Stimulated activated CD8-positive, alpha-beta memory T cell treated with anti-CD3 and anti-CD28 coated beads, Interleukin-4, amount 100 ng/mL, for 48 hours (primary cell): ENCODE results near the gene ERC1.
"Not testable (repeated sequence)": the region's sequence is repeated elsewhere in the genome, so short reads cannot be mapped to it uniquely, and the experiment has no call there.

Experiments used
- DNase-seq: peaks from one replicate; pipeline ENCODE4 v3.0.0-alpha.2; 2020

ERC1 gene

GRCh38 chr12:1300460-1300859 lies 309.4 kb downstream of the ERC1 start:
- DNase-seq = no peak

- no peak for DNase-seq
Measured at GRCh38 chr12:1302201-1302870, 311.3 kb downstream of the ERC1 start.

- no peak for DNase-seq
Measured at GRCh38 chr12:1305063-1305434, 314.0 kb downstream of the ERC1 start.

GRCh38 chr12:1305791-1306500 lies 314.9 kb downstream of the ERC1 start:
- no peak for DNase-seq

GRCh38 chr12:1306817-1307216 lies 315.8 kb downstream of the ERC1 start:
- DNase-seq = no peak

- DNase-seq = no peak
Measured at GRCh38 chr12:1307796-1308195, 316.8 kb downstream of the ERC1 start.

GRCh38 chr12:1309613-1310012 lies 318.6 kb downstream of the ERC1 start:
- DNase-seq = no peak

- no peak for DNase-seq
Measured at GRCh38 chr12:1310653-1311052, 319.6 kb downstream of the ERC1 start.

GRCh38 chr12:1311145-1311544 lies 320.1 kb downstream of the ERC1 start:
- DNase-seq = no peak

- DNase-seq = no peak
Measured at GRCh38 chr12:1313906-1314305, 322.9 kb downstream of the ERC1 start.

GRCh38 chr12:1314523-1314922 lies 323.5 kb downstream of the ERC1 start:
- DNase-seq = no peak

- DNase-seq = not testable (repeated sequence)
Measured at GRCh38 chr12:1316991-1317390, 326.0 kb downstream of the ERC1 start.

- no peak for DNase-seq
Measured at GRCh38 chr12:1318327-1319031, 327.5 kb downstream of the ERC1 start.

- DNase-seq = no peak
Measured at GRCh38 chr12:1319212-1319611, 328.2 kb downstream of the ERC1 start.

GRCh38 chr12:1320021-1320420 lies 329.0 kb downstream of the ERC1 start:
- no peak for DNase-seq

- DNase-seq = no peak
Measured at GRCh38 chr12:1322821-1323220, 331.8 kb downstream of the ERC1 start.

GRCh38 chr12:1324099-1324498 lies 333.1 kb downstream of the ERC1 start:
- no peak for DNase-seq

- DNase-seq = no peak
Measured at GRCh38 chr12:1324910-1325309, 333.9 kb downstream of the ERC1 start.

- DNase-seq = no peak
Measured at GRCh38 chr12:1325666-1326065, 334.6 kb downstream of the ERC1 start.

GRCh38 chr12:1326258-1326657 lies 335.2 kb downstream of the ERC1 start:
- DNase-seq = no peak

- no peak for DNase-seq
Measured at GRCh38 chr12:1328391-1328790, 337.4 kb downstream of the ERC1 start.

GRCh38 chr12:1329784-1330476 lies 338.9 kb downstream of the ERC1 start:
- DNase-seq = no peak

GRCh38 chr12:1330477-1330827 lies 339.4 kb downstream of the ERC1 start:
- DNase-seq = no peak

GRCh38 chr12:1332327-1332726 lies 341.3 kb downstream of the ERC1 start:
- no peak for DNase-seq
